ENCODE data around the gene BRIX1. TPM values are rescaled to one million over a fixed set of nuclear protein-coding genes. Genes with fewer than 3 reads are reported as not detected.

Gene BRIX1
- 10 to 100 TPM; 62.2 to 73.9 TPM for total RNA-seq

DNA sequence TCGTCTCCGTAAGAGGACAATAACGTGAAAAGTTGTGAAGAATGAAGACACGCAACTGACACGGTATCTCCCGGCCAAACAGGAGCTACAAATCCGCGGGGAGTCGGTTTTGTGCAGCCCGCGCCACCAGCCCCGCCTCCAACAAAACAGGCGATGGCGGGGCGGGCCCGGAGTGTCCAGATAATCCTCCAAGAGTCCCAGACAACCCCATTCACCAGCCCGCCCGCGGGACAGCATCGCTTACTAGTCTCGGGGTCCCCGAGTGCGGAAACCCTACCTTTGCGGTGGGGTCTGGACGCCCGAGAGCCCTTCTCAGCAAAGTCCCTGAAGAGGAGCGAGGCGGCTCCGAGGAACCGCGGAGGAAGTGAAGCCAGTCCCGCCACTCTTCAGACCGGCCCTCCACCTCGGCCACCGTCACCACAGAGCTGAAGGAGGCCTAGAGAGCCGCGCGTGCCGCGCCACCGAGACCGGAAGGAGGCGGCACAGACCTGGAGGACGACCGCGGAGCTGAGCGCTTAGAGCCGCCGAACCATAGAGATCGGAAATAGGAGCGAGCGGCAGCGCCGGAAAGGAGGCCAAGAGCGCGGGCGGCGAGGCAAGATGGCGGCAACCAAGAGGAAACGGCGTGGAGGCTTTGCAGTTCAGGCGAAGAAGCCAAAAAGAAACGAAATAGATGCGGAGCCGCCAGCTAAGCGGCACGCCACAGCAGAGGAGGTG is at the start of gene BRIX1, which contains the start of gene RAD1:
TSS of gene BRIX1 (plus strand) at position 573 of the 717 bp plus-strand sequence. CDS start at position 601, 28 bp downstream.
TSS of gene RAD1 (minus strand) at position 366 of the 717 bp plus-strand sequence. CDS start 612 bp downstream, outside the sequence.
- Mint-ChIP-seq H3K9me3 (no peaks in the 10 kb centered on the region), H3K36me3 (peaks cover 32 to 35% of the 10 kb centered on the region in 2 donors), H3K27ac (peak within 1 kb of the TSS in 1 of 2 donors; percentile 51)
- ATAC-seq (peak; percentile 95 to 99), DNase-seq (ENCODE audit: low spot score in 2 of 2) (peak; percentile 93 to 94)

DNA sequence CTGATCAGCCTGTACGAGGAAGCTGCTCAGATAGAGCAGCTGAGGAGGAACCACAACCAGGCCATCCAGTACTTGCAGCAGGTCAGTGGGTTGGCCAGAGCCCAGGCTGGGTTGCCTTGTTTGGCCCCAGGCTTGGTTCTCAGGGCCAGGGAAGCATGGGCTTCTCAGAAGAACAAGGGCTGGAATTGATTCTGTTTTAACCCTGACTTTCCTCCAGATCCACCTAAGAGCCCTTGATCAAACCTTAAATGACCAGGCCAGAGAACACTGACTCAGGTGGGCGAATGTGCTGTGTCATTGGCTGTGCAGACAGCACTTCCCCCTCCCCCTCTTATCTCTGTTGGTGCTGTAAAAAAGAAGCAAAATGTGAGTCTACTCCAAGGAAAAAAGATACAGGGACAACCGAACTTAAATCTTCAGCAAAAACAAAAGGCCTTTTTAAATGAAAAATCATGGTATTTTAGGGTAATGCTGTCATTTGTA is 48.5 kb upstream of the BRIX1 start:
- ATAC-seq (no peak), DNase-seq (ENCODE audit: low spot score in 2 of 2) (no peak)
- peak overlapping the region in 1 of 2 donors; percentile 41 for H3K27ac Mint-ChIP-seq
- no peaks in the 10 kb centered on the region for H3K36me3 Mint-ChIP-seq
- H3K9me3 Mint-ChIP-seq: no peaks in the 10 kb centered on the region

- Mint-ChIP-seq H3K9me3 (no peaks in the 10 kb centered on the region), H3K36me3 (no peaks in the 10 kb centered on the region), H3K27ac (no peak overlapping the region)
- no peak for ATAC-seq
- no peak for DNase-seq (ENCODE audit: low spot score in 2 of 2)
These were observed 47.9 kb upstream of the BRIX1 start for GRCh38 chr5:34867660-34868059.

DNA sequence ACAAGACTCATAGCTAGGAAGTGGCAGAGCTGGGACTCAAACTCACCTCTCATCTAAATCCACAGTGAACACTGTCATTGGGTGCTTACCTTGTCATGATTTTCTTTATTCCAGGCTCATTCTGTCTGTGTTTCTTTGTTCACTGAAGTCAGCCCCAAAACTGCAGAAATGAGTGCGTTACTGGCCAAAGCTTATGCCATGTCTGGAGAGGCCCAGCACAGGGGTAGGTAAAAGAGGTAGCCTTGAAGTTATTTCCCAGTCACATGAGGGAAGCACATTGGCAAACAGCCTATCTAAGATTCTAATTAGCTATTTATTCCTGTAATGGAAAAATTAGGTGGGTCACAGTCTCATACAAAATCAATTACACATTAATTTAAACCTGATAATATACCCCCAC is 46.7 kb upstream of the BRIX1 start:
- no peak overlapping the region for H3K27ac Mint-ChIP-seq
- no peak for ATAC-seq
- H3K9me3 Mint-ChIP-seq: no peaks in the 10 kb centered on the region
- H3K36me3 Mint-ChIP-seq: no peaks in the 10 kb centered on the region
- DNase-seq (ENCODE audit: low spot score in 2 of 2): no peak

- no peak overlapping the region for H3K27ac Mint-ChIP-seq
- DNase-seq (ENCODE audit: low spot score in 2 of 2) (no peak), ATAC-seq (no peak)
- no peaks in the 10 kb centered on the region for H3K36me3 Mint-ChIP-seq
- H3K9me3 Mint-ChIP-seq: no peaks in the 10 kb centered on the region
These were observed 46.3 kb upstream of the BRIX1 start for GRCh38 chr5:34869256-34869655.

DNA sequence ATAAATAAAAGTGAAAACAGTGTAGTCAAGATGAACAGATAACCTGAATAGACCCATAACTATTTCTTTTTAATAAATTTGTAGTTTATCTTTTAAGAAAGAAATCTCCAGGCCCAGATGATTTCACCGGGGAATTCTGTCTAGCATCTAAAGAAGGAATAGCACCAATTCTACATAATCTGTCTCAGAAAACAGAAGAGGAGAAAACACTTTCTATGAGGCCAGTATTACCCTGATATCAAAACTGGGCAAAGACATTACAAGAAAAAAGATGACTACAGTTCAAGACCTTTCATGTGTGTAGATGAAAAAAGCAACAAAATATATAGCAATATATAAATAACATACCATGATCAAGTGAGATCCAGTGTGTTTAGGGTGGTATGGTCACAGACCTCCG is 45.1 kb upstream of the BRIX1 start:
- DNase-seq (ENCODE audit: low spot score in 2 of 2) (no peak), ATAC-seq (no peak)
- H3K36me3 Mint-ChIP-seq: peaks cover 0 to under 1% of the 10 kb centered on the region in 2 donors
- H3K9me3 Mint-ChIP-seq: peaks cover 0 to under 1% of the 10 kb centered on the region in 2 donors
- H3K27ac Mint-ChIP-seq: no peak overlapping the region

- no peak overlapping the region for H3K27ac Mint-ChIP-seq
- peaks cover 6 to 9% of the 10 kb centered on the region in 2 donors for H3K9me3 Mint-ChIP-seq
- ATAC-seq (no peak), DNase-seq (ENCODE audit: low spot score in 2 of 2) (no peak)
- peaks cover 0 to 7% of the 10 kb centered on the region in 2 donors for H3K36me3 Mint-ChIP-seq
These were observed 39.2 kb upstream of the BRIX1 start for GRCh38 chr5:34876275-34876674.

DNA sequence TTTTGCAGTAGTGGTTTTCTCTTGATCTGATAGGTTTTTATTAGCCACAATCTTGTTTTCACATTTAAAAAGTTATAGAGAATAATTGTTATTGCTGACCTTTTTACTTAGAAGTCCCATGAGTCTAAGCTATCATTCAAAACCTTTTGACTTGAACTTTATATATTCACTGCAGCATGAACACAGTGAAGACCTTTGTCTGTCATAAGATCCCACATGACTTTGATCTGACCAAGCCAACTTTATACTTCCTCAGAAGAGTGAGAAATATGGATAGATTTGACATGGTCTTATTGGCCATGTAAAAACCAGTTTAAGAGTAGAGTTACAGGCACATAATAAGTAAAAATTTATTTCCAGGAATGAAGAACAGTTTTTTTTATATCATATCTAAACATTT is 34.3 kb upstream of the BRIX1 start:
- ATAC-seq: no peak
- DNase-seq (ENCODE audit: low spot score in 2 of 2): no peak
- Mint-ChIP-seq H3K27ac (peak overlapping the region in 1 of 2 donors; percentile 27), H3K36me3 (no peaks in the 10 kb centered on the region), H3K9me3 (peaks cover 2 to 3% of the 10 kb centered on the region in 2 donors)

GRCh38 chr5:34886392-34887119 is 29.0 kb upstream of the BRIX1 start:
- Mint-ChIP-seq H3K36me3 (no peaks in the 10 kb centered on the region), H3K9me3 (no peaks in the 10 kb centered on the region), H3K27ac (no peak overlapping the region)
- ATAC-seq (peak in 1 of 2 donors; percentile 34), DNase-seq (ENCODE audit: low spot score in 2 of 2) (no peak)

GRCh38 chr5:34889394-34889793 is 26.1 kb upstream of the BRIX1 start:
- ATAC-seq: no peak
- no peak overlapping the region for H3K27ac Mint-ChIP-seq

DNA sequence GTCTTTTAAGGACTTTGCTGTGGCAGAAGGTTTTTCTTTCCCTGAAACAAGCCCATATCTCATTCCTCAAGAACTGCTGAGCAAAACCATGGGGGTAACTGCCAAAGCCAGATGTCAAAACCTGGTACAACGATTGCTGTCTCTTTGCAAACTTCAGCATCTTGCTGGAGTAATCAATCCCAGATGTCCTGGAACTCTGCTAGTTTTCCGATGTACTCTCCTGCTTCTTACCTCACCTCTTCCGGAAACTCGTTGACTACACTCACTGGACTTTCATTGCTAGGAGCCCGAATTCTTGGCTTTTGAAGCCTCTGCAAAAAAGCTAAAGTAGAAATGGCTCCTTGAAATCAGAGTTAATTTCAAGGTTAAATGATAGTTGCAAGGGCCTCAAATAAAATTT is 23.5 kb upstream of the BRIX1 start:
- Mint-ChIP-seq H3K36me3 (no peaks in the 10 kb centered on the region), H3K9me3 (no peaks in the 10 kb centered on the region), H3K27ac (no peak overlapping the region)
- no peak for DNase-seq (ENCODE audit: low spot score in 2 of 2)
- ATAC-seq: no peak

More at GRCh38 chr5:34889394-34889793, 26.1 kb upstream of the BRIX1 start:
- Mint-ChIP-seq H3K9me3 (no peaks in the 10 kb centered on the region), H3K36me3 (no peaks in the 10 kb centered on the region)
- DNase-seq (ENCODE audit: low spot score in 2 of 2): no peak

GRCh38 chr5:34892414-34892813 is 23.1 kb upstream of the BRIX1 start:
- no peaks in the 10 kb centered on the region for H3K9me3 Mint-ChIP-seq
- DNase-seq (ENCODE audit: low spot score in 2 of 2) (no peak), ATAC-seq (no peak)
- H3K36me3 Mint-ChIP-seq: no peaks in the 10 kb centered on the region
- no peak overlapping the region for H3K27ac Mint-ChIP-seq

- Mint-ChIP-seq H3K9me3 (no peaks in the 10 kb centered on the region), H3K36me3 (no peaks in the 10 kb centered on the region), H3K27ac (no peak overlapping the region)
- DNase-seq (ENCODE audit: low spot score in 2 of 2): no peak
- no peak for ATAC-seq
These were observed 20.8 kb upstream of the BRIX1 start for GRCh38 chr5:34894716-34895115.

GRCh38 chr5:34895641-34896419 is 19.7 kb upstream of the BRIX1 start:
- Mint-ChIP-seq H3K9me3 (no peaks in the 10 kb centered on the region), H3K27ac (no peak overlapping the region), H3K36me3 (no peaks in the 10 kb centered on the region)
- DNase-seq (ENCODE audit: low spot score in 2 of 2) (no peak), ATAC-seq (no peak)

DNA sequence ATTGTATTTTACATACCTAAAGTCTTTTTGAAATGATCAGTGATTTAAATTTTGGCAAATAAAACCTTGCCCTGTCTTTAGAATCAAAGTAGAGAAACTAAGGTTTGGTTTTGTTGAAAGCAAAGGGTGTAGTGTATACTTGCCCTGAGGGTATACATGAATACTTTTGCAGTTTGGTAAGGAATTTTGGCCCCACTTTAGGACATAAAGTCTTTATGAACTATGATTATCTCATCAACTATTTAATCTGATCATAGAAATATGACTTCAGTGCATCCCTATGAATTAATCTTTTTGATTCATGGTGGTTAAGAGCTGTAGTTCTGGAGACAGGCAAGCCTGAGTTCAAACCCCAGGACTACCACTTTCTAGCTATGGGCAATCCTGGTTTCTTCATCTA is 17.9 kb upstream of the BRIX1 start:
- ATAC-seq: no peak
- Mint-ChIP-seq H3K9me3 (no peaks in the 10 kb centered on the region), H3K27ac (no peak overlapping the region), H3K36me3 (no peaks in the 10 kb centered on the region)
- DNase-seq (ENCODE audit: low spot score in 2 of 2): no peak

- Mint-ChIP-seq H3K36me3 (no peaks in the 10 kb centered on the region), H3K27ac (no peak overlapping the region), H3K9me3 (no peaks in the 10 kb centered on the region)
- DNase-seq (ENCODE audit: low spot score in 2 of 2) (peak in 1 of 2 donors; percentile 52), ATAC-seq (peak; percentile 64 to 75)
These were observed 17.1 kb upstream of the BRIX1 start for GRCh38 chr5:34898258-34898895.
